NCI-H2227 treated with DMSO at 0.1 percent for 48 hours (cell line): Measurements from ENCODE around the gene NUP214.
A peak's percentile ranks its signal among the peaks of the same experiment; 100 is the strongest.
"Not testable (repeated sequence)": the region's sequence is repeated elsewhere in the genome, so short reads cannot be mapped to it uniquely, and the experiment has no call there.

Experiments used
- DNase-seq: peaks from one replicate; lab custom pipeline; 2025; lab: John Stamatoyannopoulos, UW

The NUP214 gene

GRCh38 chr9:131096269-131097125 lies 28.9 kb upstream of the NUP214 start, which contains the start of gene AIF1L:
AIF1L (plus strand) TSS chr9:131096531; CDS start chr9:131096630, 99 bp downstream.
- peak; percentile 20 for DNase-seq

- DNase-seq: no peak
These were observed 28.0 kb upstream of the NUP214 start for GRCh38 chr9:131097126-131097947.

- no peak for DNase-seq
These were observed 27.5 kb upstream of the NUP214 start for GRCh38 chr9:131097948-131098278.

- no peak for DNase-seq
These were observed 26.8 kb upstream of the NUP214 start for GRCh38 chr9:131098391-131099101.

- no peak for DNase-seq
These were observed 26.2 kb upstream of the NUP214 start for GRCh38 chr9:131099102-131099606.

- DNase-seq: not testable (repeated sequence)
These were observed 25.5 kb upstream of the NUP214 start for GRCh38 chr9:131099845-131100244.

- no peak for DNase-seq
These were observed 24.9 kb upstream of the NUP214 start for GRCh38 chr9:131100445-131100844.

GRCh38 chr9:131101207-131101964 lies 24.0 kb upstream of the NUP214 start:
- no peak for DNase-seq

GRCh38 chr9:131103024-131103423 lies 22.4 kb upstream of the NUP214 start:
- no peak for DNase-seq

GRCh38 chr9:131103535-131103934 lies 21.9 kb upstream of the NUP214 start:
- DNase-seq: no peak

- DNase-seq: no peak
These were observed 21.2 kb upstream of the NUP214 start for GRCh38 chr9:131104016-131104740.

- no peak for DNase-seq
These were observed 19.4 kb upstream of the NUP214 start for GRCh38 chr9:131105952-131106351.

- no peak for DNase-seq
These were observed 17.6 kb upstream of the NUP214 start for GRCh38 chr9:131107760-131108159.

- DNase-seq: no peak
These were observed 14.1 kb upstream of the NUP214 start for GRCh38 chr9:131111186-131111853.

GRCh38 chr9:131111854-131112311 lies 13.5 kb upstream of the NUP214 start:
- DNase-seq: no peak

GRCh38 chr9:131112374-131113154 lies 12.8 kb upstream of the NUP214 start:
- no peak for DNase-seq

GRCh38 chr9:131113655-131114054 lies 11.7 kb upstream of the NUP214 start:
- no peak for DNase-seq

GRCh38 chr9:131114084-131114535 lies 11.3 kb upstream of the NUP214 start:
- DNase-seq: no peak

GRCh38 chr9:131115360-131115742 lies 10.0 kb upstream of the NUP214 start:
- not testable (repeated sequence) for DNase-seq
